KOPT-K1 (cell line): ENCODE results near the gene ZNF532.
"Not testable (repeated sequence)": the region's sequence is repeated elsewhere in the genome, so short reads cannot be mapped to it uniquely, and the experiment has no call there.

Source experiments
- H3K27ac ChIP-seq: fragments of 200-600 bp; sonication (generic); 2 replicates; pipeline ENCODE4 v1.5.1; 2016; ENCODE audit warnings: antibody characterized with exemption, mild to moderate bottlenecking, low read depth, low read length; ENCODE audit not compliant: poor library complexity, severe bottlenecking
- H3K36me3 ChIP-seq: fragments of 200-600 bp; sonication (generic); 2 replicates; pipeline ENCODE4 v1.5.1; 2017; ENCODE audit warnings: antibody characterized with exemption, mild to moderate bottlenecking, low read length, moderate library complexity; ENCODE audit not compliant: insufficient read depth
- H3K9me3 ChIP-seq: fragments of 200-600 bp; sonication (generic); 2 replicates; pipeline ENCODE4 v1.5.1; 2017; ENCODE audit warnings: antibody characterized with exemption, low read length, mild to moderate bottlenecking; ENCODE audit not compliant: insufficient read depth, poor library complexity, severe bottlenecking

Gene ZNF532

DNA sequence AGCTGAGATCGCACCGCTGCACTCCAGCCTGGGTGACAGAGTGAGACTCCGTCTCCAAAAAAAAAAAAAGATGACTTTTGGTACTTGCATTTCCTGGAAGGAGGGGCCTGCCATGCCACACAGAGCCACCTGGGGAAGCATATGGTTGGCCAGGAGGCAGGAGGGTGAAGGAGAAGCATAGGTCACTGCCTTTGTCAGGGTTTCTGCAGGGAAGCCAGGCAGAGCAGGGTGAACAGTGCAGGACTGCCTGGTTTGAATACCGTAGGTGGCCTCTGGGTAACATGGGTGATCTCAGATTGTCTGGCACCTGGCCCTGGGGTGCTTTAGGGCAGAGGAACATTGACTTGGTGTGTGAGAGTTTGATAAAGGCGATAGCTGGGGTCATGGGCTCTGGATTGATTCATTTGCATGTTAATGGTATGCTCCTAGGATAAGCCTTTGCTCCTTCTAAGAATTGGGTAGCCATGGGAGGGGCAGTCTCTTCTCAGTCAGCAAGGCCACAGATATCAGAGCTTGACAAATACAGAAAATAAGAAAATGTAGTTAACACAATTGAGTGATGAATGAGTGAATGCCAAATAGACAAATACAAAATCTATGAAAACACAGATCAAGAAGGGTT lies 151.0 kb downstream of the ZNF532 start:
- Histone ChIP-seq H3K36me3 (no peaks in the 10 kb centered on the region), H3K9me3 (no peaks in the 10 kb centered on the region), H3K27ac (no peak overlapping the region)

- H3K36me3 ChIP-seq: no peaks in the 10 kb centered on the region
- H3K9me3 ChIP-seq: no peaks in the 10 kb centered on the region
- no peak overlapping the region for H3K27ac ChIP-seq
These were observed 156.8 kb downstream of the ZNF532 start for GRCh38 chr18:59021500-59021899.

- Histone ChIP-seq H3K9me3 (no peaks in the 10 kb centered on the region), H3K27ac (no peak overlapping the region), H3K36me3 (no peaks in the 10 kb centered on the region)
These were observed 157.7 kb downstream of the ZNF532 start for GRCh38 chr18:59022167-59022945.

DNA sequence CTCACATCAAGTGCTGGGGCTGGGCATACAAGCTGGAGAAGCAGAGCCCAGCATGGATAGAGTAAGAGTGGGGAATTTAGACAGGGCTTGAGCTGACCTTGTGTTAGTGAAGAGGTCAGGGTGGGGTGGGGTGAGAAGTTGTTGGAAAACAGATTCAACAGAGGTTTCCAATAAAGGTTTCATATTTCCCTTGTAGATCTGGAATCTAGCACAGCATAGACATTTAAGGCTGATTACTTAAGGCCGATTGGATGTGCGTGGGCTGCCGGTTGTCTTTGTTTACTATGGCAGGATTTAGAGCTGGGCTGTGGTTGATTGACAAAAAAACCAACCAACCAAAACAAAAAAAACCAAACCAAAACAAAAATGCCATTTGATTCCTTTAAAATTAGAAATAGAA lies 160.2 kb downstream of the ZNF532 start:
- Histone ChIP-seq H3K27ac (no peak overlapping the region), H3K36me3 (no peaks in the 10 kb centered on the region), H3K9me3 (no peaks in the 10 kb centered on the region)

GRCh38 chr18:59025532-59025931 lies 160.9 kb downstream of the ZNF532 start:
- not testable (repeated sequence) for H3K9me3 ChIP-seq, H3K27ac ChIP-seq, H3K36me3 ChIP-seq

GRCh38 chr18:59026364-59026763 lies 161.7 kb downstream of the ZNF532 start:
- Histone ChIP-seq H3K27ac (no peak overlapping the region), H3K9me3 (no peaks in the 10 kb centered on the region), H3K36me3 (no peaks in the 10 kb centered on the region)

GRCh38 chr18:59026831-59027410 lies 162.2 kb downstream of the ZNF532 start:
- H3K9me3 ChIP-seq: no peaks in the 10 kb centered on the region
- H3K36me3 ChIP-seq: no peaks in the 10 kb centered on the region
- H3K27ac ChIP-seq: no peak overlapping the region

DNA sequence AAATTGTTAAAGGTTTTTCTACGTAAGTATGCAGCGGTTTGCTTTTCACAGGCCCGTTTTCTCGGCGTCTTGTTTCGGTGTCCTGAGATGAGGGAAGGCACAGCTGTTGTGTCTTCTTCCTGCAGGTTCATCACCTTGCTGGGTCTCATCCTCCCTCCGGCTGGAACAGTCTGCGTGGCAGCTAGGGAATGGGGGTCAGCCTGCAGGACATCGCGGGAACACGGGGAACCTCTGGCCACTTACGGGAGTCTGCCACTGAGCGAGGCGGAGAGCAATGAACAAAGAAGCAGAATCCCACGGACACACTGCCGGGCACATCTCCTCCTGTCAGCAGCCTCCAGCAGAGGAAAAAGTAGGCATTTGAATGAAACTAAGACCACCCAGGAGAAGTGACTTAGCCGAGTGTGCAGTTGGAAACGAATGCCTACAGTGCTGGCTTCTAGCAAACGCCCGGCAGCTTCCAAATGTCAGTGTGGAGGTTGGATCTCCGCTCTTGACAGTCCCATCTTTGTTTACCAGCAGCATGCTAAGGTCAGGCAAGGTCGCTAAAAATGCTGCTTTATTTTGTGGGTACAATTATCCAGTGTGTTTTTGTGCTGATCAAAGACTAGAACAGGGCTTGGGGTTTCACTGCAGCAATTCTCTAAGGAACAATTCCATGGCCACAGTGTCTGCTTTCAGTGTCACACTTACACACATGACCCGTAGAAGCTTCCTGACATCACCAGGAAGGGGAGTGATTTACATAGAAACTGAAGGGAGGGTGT lies 165.2 kb downstream of the ZNF532 start:
- Histone ChIP-seq H3K27ac (no peak overlapping the region), H3K9me3 (no peaks in the 10 kb centered on the region), H3K36me3 (no peaks in the 10 kb centered on the region)

- Histone ChIP-seq H3K9me3 (no peaks in the 10 kb centered on the region), H3K36me3 (no peaks in the 10 kb centered on the region), H3K27ac (no peak overlapping the region)
These were observed 167.6 kb downstream of the ZNF532 start for GRCh38 chr18:59032308-59032707.

DNA sequence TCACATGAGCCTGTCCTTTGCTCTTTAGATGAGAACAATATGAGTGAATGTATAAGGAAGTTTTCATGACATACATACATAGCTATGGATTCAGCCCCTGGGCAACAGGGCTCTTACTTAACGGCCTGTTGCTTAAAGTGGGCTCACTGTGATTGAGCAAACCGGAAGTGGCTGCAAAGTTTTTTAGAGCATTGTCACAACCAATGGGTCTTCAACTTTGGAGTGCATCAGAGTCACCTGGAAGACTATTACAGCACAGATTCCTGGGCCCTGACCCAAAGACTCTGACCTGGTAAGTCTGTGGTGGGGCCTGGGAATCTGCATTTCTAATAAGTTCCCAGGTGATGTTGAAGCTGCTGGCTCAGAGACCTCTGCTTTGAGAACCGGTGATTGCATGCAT lies 168.7 kb downstream of the ZNF532 start:
- H3K9me3 ChIP-seq: no peaks in the 10 kb centered on the region
- no peaks in the 10 kb centered on the region for H3K36me3 ChIP-seq
- no peak overlapping the region for H3K27ac ChIP-seq

- Histone ChIP-seq H3K27ac (no peak overlapping the region), H3K36me3 (no peaks in the 10 kb centered on the region), H3K9me3 (no peaks in the 10 kb centered on the region)
These were observed 169.3 kb downstream of the ZNF532 start for GRCh38 chr18:59033974-59034373.

DNA sequence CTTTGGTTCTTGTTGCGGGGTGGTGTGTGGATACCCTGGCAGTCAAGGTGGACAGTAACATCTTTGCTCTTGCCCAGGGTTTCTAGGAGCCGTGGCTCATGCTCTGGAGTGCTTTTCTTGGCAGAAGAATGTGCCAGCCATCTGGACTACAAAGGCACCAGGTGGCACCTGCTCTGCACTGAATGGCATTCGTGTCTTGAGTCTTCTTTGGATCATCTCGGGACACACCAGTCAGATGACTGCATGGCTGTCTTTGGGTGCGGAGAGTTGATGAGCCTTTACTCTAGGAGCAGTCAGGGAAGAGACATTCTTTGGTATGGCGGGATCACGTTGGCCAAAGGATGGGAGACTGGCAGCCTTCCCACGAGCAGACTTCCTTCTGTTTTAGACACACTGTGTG lies 170.9 kb downstream of the ZNF532 start:
- Histone ChIP-seq H3K36me3 (no peaks in the 10 kb centered on the region), H3K9me3 (no peaks in the 10 kb centered on the region), H3K27ac (no peak overlapping the region)
